Panc1 (cell line): ENCODE measurements around the gene CARD10.

Experiments
- POLR2AphosphoS5 ChIP-seq: IDR thresholded peaks from 2 replicates; pipeline ENCODE4 v1.6.1; 2012; ENCODE audit warnings: mild to moderate bottlenecking, low read depth, low read length, moderate library complexity
- SIN3A ChIP-seq: IDR thresholded peaks from 2 replicates; pipeline ENCODE4 v1.6.1; 2012; ENCODE audit warnings: low read depth, mild to moderate bottlenecking, low read length, moderate library complexity, borderline replicate concordance; ENCODE audit not compliant: insufficient read depth
- TF ChIP-seq, protein P1 (sequence below): fragments of 450-650 bp; IDR thresholded peaks from 2 replicates; pipeline ENCODE4 v1.5.1; 2017; ENCODE audit warnings: mild to moderate bottlenecking
- TF ChIP-seq, protein P2 (sequence below), 2 experiments: IDR thresholded peaks; 2 replicates each; pipeline ENCODE4 v1.6.1; 2011 to 2012; ENCODE audit warnings: low read depth in 2 of 2, control low read depth in 1 of 2, low read length in 1 of 2, mild to moderate bottlenecking in 1 of 2, moderate library complexity in 1 of 2; ENCODE audit not compliant: insufficient read depth in 1 of 2

DNA sequence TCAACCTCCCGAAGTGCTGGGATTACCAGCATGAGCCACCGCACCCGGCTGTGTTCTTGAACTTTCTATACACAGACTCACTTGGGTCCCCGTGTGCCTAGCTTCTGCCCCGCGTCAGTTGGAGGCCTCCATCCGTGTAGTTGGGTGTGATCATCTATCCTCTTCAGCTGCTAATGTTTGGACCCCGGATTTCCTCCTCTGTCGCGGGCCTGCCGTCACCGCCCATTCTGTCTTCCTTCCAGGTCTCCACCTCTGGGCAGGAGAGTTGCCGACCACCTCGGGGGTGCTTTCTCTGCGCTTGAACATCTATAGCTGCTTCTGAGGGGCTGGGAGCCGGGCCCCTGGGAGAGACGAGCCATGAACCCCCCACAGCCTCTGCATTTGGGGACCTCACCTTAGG lies 46.6 kb upstream of the CARD10 start:
- TF ChIP-seq, protein P1, sequence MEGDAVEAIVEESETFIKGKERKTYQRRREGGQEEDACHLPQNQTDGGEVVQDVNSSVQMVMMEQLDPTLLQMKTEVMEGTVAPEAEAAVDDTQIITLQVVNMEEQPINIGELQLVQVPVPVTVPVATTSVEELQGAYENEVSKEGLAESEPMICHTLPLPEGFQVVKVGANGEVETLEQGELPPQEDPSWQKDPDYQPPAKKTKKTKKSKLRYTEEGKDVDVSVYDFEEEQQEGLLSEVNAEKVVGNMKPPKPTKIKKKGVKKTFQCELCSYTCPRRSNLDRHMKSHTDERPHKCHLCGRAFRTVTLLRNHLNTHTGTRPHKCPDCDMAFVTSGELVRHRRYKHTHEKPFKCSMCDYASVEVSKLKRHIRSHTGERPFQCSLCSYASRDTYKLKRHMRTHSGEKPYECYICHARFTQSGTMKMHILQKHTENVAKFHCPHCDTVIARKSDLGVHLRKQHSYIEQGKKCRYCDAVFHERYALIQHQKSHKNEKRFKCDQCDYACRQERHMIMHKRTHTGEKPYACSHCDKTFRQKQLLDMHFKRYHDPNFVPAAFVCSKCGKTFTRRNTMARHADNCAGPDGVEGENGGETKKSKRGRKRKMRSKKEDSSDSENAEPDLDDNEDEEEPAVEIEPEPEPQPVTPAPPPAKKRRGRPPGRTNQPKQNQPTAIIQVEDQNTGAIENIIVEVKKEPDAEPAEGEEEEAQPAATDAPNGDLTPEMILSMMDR: no peak
- TF ChIP-seq POLR2AphosphoS5: no peak
- no peak for TF ChIP-seq SIN3A
- TF ChIP-seq, protein P2, sequence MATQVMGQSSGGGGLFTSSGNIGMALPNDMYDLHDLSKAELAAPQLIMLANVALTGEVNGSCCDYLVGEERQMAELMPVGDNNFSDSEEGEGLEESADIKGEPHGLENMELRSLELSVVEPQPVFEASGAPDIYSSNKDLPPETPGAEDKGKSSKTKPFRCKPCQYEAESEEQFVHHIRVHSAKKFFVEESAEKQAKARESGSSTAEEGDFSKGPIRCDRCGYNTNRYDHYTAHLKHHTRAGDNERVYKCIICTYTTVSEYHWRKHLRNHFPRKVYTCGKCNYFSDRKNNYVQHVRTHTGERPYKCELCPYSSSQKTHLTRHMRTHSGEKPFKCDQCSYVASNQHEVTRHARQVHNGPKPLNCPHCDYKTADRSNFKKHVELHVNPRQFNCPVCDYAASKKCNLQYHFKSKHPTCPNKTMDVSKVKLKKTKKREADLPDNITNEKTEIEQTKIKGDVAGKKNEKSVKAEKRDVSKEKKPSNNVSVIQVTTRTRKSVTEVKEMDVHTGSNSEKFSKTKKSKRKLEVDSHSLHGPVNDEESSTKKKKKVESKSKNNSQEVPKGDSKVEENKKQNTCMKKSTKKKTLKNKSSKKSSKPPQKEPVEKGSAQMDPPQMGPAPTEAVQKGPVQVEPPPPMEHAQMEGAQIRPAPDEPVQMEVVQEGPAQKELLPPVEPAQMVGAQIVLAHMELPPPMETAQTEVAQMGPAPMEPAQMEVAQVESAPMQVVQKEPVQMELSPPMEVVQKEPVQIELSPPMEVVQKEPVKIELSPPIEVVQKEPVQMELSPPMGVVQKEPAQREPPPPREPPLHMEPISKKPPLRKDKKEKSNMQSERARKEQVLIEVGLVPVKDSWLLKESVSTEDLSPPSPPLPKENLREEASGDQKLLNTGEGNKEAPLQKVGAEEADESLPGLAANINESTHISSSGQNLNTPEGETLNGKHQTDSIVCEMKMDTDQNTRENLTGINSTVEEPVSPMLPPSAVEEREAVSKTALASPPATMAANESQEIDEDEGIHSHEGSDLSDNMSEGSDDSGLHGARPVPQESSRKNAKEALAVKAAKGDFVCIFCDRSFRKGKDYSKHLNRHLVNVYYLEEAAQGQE (IDR thresholded peaks at IDR 0.05; ENCODE audit: insufficient read depth in 1 of 2, low read depth in 2 of 2, low read length in 1 of 2): no peak
